Measurements from ENCODE around the gene SLC2A10.
"Not testable (repeated sequence)": the region's sequence is repeated elsewhere in the genome, so short reads cannot be mapped to it uniquely, and the experiment has no call there.

SLC2A10 gene

GRCh38 chr20:46709459-46710152, at the start of gene SLC2A10:
Gene SLC2A10 (plus strand): TSS chr20:46709649. CDS start chr20:46709737, 88 bp downstream.
- no peak for DNase-seq

GRCh38 chr20:46660487-46660886, 49.0 kb upstream of the SLC2A10 start:
- DNase-seq: no peak

GRCh38 chr20:46661659-46662058, 47.8 kb upstream of the SLC2A10 start:
- DNase-seq: no peak

- DNase-seq: no peak
These were observed 45.9 kb upstream of the SLC2A10 start for GRCh38 chr20:46663531-46663930.

- no peak for DNase-seq
These were observed 43.8 kb upstream of the SLC2A10 start for GRCh38 chr20:46665602-46666001.

GRCh38 chr20:46666306-46666705, 43.1 kb upstream of the SLC2A10 start:
- no peak for DNase-seq

GRCh38 chr20:46666818-46667515, 42.5 kb upstream of the SLC2A10 start:
- no peak for DNase-seq

GRCh38 chr20:46670228-46670584, 39.2 kb upstream of the SLC2A10 start:
- DNase-seq: no peak

GRCh38 chr20:46670585-46671584, 38.6 kb upstream of the SLC2A10 start:
- no peak for DNase-seq

GRCh38 chr20:46671866-46672542, 37.4 kb upstream of the SLC2A10 start:
- DNase-seq: no peak

GRCh38 chr20:46672543-46673148, 36.8 kb upstream of the SLC2A10 start:
- DNase-seq: no peak

- DNase-seq: no peak
These were observed 35.8 kb upstream of the SLC2A10 start for GRCh38 chr20:46673394-46674252.

GRCh38 chr20:46674253-46675083, 35.0 kb upstream of the SLC2A10 start:
- DNase-seq: no peak

- DNase-seq: not testable (repeated sequence)
These were observed 32.7 kb upstream of the SLC2A10 start for GRCh38 chr20:46676649-46677316.

- no peak for DNase-seq
These were observed 31.8 kb upstream of the SLC2A10 start for GRCh38 chr20:46677608-46678007.

GRCh38 chr20:46678516-46678915, 30.9 kb upstream of the SLC2A10 start:
- no peak for DNase-seq

- DNase-seq: no peak
These were observed 28.8 kb upstream of the SLC2A10 start for GRCh38 chr20:46680684-46681031.

- DNase-seq: peak; percentile 75
These were observed 28.2 kb upstream of the SLC2A10 start for GRCh38 chr20:46681032-46681854.
